HG03571 (cell line): ENCODE measurements around the gene PHLDB2.

Source experiments
- ATAC-seq: cut with Tn5 transposase; IDR thresholded peaks from one replicate; pipeline ENCODE4 v1.9.1; 2021; ENCODE audit not compliant: unreplicated experiment

The PHLDB2 gene

GRCh38 chr3:111850537-111850936 is 8.5 kb upstream of the PHLDB2 start:
- ATAC-seq, result no peak

- ATAC-seq, result no peak
Observed at GRCh38 chr3:111851511-111851954, 7.5 kb upstream of the PHLDB2 start.

DNA sequence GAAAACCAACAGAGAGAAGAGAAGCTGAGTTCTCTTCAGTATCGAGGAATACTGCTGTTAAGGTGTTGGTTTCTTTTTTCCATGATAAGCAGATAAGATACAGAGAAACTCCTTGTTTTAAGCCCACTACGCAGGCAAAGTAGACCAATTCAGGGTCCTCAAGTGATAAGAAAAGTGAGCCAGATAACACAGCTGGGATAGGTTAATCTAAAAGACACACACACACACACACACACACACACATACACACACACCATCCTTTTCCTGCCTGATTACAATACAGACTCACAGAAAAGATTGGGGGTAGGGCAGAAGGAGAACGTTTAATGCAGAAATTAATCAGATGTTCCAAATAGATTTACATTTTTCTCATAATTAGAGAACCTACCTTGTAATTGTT is 6.5 kb upstream of the PHLDB2 start:
- no peak for ATAC-seq

DNA sequence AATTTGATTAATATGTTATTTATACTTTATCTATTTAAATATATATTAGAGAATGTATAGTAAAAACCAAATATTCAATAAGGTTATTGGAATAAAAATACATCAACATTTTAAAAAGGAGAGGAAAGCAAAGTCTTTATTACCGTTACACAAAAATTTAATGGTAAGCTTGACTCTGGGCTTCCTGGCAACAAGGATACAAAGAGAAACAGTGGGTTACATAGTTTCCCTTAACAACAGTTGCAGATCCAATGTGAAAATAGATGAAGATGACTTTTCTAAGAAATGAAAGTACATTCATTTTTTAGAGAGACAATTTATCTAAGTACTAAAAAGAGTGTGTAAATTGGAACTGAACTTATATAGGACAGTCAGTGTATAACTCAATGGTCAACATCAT is 6.0 kb upstream of the PHLDB2 start:
- ATAC-seq, result no peak

DNA sequence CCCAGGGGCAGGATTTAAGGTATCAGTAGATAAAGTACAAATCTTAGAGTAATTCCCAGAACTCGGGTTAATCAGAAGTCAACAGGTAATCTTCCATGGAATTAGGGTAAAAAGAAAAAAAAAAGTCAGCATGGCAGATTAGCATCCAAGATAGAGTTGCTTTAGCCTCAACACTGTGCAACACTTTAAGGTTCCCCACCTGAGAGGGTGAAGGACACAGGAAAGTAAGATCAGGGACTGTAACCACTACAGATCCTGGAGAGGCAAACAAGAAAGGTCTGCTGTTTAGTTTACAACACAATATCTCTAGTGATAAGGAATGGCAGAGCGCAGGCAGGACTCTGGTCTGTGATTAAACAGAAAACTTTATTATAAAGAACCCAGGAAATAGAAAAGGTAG is 4.1 kb upstream of the PHLDB2 start:
- ATAC-seq, result no peak

- ATAC-seq, result no peak
Observed at GRCh38 chr3:111856501-111856900, 2.6 kb upstream of the PHLDB2 start.

GRCh38 chr3:111857474-111857873 is 1.6 kb upstream of the PHLDB2 start:
- no peak for ATAC-seq

DNA sequence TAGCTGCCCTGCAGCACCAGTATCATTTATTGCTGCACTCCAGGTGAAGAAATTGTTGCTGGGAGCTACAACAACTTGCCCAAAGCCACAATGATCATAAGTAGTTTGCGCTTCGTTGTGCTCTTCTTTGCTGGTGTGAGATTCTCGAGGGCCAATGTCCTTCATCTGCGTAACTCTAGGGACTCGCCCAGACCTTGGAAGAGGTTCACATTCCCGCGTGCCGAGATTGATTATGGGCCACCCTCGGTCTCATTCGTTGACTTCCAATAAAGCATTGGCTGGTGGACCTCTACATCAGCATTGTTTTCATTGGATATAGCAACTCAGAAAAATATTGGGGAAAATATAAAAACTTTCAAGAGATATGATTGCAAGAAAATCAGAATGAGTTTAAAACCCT is 423 bp upstream of the PHLDB2 start:
- ATAC-seq, result no peak

DNA sequence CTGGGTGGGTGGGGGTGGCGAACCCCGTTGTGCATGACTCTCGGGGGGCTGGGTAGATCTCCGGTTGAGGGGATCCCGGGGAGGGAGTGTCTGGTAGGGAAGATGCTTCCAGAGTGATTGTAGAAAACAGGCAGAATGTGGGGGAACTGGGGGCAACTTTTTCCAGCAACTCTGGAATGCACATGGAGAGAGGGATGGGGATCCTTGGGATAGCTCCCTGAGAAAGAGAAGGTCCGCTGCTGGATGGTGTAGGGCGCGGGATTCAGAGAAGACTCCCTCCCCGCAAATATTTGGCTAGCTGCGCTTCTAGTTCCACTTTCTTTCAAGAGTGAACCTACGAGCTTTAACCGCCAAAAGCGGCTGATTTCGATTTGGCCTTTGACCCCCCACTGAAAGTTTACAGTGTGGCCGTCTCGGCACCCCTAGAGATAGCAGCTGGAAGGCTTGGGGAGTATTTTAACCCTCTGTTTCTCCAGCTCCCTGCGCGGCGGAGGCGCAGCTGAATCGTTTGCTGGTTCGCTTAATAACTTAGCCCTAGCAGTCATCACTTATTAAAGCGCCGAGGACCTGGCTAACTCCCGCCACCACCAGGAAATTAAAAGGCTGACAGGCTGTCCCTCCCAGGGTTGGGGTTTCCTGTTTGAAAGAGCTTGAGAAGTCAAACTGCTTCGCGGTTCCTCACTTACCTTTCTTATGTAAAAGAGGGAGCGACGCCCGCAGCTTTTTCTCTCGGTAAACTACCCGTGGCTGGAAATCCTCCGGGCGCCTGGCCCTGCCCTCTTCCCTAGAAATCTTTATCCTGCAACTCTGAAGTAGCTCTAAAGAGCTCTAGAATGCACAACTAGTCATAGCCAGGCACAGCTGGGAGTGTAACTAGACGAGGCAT is 1.2 kb downstream of the PHLDB2 start:
- ATAC-seq, result peak; percentile 89

- ATAC-seq, result no peak
Observed at GRCh38 chr3:111861391-111861790, 2.3 kb downstream of the PHLDB2 start.

GRCh38 chr3:111862415-111862814 is 3.4 kb downstream of the PHLDB2 start:
- ATAC-seq, result no peak

- ATAC-seq, result no peak
Observed at GRCh38 chr3:111862974-111863373, 3.9 kb downstream of the PHLDB2 start.

DNA sequence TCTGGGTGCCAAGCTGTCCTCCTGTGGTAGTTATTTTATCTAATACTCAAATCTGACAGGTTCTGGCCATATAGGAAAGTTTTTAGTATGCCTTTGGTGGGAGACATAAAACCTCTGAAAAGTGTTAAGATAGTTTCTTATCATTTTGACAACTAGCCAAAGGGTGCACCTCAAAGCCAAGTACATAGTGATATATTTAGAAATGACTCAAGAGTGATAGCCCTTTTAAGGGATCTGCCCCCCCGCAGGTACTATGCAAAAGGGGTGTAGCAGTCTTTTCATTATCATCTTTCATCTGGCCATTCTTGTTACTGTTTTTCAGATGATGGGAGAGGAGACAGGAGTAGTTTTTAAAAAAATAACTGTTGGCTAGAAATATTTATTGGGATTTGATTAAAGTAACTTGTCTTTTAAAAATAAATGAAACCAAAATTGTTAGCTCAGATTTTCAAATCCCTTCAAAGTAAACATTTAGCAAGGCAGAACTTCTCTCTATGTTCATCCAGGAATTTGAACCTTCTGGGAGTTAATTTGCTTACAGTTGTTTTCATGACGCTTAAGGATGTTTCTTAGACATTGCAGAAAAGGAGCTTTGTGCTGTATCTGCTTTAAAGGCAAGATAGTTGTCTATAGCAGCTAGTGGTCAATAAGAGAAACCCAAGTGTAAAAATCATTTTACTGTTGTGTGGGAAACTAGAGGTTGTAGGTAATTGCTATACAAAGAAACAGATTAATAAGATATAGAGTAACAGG is 5.1 kb downstream of the PHLDB2 start:
- no peak for ATAC-seq

DNA sequence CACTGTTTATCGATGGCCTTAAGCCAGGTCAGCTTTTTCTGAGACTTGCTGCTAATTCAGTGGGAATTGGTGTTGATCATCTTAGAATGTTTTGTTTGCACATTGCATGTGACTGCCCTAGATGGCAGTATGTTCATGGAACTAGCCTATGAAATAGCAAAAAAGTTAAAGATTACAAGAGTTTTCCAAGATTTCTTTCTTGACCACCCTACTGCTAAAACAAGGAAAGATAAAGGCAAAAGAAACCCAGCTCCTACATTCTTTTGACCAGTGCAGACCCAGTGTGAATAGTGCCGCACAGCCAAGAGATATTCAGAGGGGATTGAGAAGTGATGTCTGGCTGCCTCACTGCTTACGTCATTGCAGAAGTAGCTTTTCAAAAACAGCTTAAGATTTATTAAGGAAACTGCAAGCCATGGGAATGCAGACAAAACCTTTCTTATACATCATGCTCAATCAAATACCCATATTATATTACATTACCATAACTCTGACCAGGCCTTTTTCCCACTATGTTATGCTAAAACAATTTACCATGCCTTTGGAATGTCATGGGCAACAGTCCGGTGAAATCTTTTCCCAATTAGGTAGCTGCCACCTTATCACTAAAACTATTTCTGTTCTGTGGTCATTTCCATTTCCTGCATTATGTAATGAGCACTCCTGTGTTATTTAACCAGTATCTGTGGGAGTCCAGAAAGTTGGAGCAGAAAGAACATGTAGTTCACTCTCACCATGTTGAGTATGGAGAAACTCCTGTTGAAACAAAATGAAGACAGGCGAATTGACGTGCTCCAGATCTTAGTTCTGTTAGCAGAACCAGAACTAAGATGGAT is 6.0 kb downstream of the PHLDB2 start:
- ATAC-seq, result no peak

GRCh38 chr3:111867889-111868426 is 8.9 kb downstream of the PHLDB2 start:
- ATAC-seq, result no peak

DNA sequence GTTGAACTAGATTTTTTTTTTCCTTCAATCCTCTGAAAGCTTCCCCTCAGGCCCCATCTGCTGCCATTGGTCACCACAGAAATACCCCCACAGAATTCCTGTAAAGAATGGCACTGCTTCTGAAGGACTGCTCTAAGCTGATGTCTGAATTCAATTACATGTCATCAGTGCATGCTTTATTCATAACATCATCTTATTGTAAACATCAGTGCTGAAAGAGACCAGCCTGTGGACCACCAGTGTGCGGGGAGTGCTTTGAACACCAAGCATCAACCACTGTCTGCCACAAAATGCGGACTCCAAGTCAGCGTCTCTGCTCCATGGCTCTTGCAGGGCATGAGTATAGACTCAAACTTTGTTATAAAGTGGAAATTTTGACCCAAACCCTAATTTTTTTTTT is 11.6 kb downstream of the PHLDB2 start:
- ATAC-seq, result no peak

- no peak for ATAC-seq
Observed at GRCh38 chr3:111871809-111872623, 13.0 kb downstream of the PHLDB2 start.

GRCh38 chr3:111872979-111873378 is 13.9 kb downstream of the PHLDB2 start:
- no peak for ATAC-seq

- no peak for ATAC-seq
Observed at GRCh38 chr3:111874177-111874820, 15.2 kb downstream of the PHLDB2 start.

DNA sequence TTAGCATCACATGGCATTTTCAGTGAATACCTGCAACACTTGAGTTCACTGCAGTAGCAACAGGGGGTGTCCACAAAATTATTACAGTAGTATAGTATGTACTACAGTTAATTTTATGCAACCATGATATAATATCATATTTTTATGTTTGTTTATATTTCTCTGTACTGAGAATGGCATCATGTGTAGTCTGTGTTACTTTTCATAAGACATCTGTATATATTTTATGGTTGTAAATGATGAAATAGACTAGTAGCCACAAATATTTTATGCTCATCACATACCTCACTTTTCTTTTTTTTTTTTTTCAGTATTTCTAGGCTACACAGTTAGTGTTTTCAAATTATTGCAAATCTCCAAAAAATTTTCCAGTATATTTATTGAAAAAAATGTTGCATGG is 22.4 kb downstream of the PHLDB2 start:
- no peak for ATAC-seq
